ENCODE data around the gene ZNF282.

GRCh38 chr7:149210551-149210950 is 15.2 kb downstream of the ZNF282 start:
- TF ChIP-seq CTCF (IDR thresholded peaks at IDR 0.05) (no peak), POLR2A (IDR thresholded peaks at IDR 0.05; ENCODE audit: low read depth) (no peak)
